NCI-H82 treated with DMSO at 0.1 percent for 48 hours (cell line): Measurements from ENCODE around the gene ZFP36L1.

Source experiments
- DNase-seq: peaks from one replicate; lab custom pipeline; 2025; ENCODE audit not compliant: unreplicated experiment; lab: John Stamatoyannopoulos, UW

Gene ZFP36L1

GRCh38 chr14:68796418-68797101, 3.7 kb upstream of the ZFP36L1 start:
- no peak for DNase-seq

DNA sequence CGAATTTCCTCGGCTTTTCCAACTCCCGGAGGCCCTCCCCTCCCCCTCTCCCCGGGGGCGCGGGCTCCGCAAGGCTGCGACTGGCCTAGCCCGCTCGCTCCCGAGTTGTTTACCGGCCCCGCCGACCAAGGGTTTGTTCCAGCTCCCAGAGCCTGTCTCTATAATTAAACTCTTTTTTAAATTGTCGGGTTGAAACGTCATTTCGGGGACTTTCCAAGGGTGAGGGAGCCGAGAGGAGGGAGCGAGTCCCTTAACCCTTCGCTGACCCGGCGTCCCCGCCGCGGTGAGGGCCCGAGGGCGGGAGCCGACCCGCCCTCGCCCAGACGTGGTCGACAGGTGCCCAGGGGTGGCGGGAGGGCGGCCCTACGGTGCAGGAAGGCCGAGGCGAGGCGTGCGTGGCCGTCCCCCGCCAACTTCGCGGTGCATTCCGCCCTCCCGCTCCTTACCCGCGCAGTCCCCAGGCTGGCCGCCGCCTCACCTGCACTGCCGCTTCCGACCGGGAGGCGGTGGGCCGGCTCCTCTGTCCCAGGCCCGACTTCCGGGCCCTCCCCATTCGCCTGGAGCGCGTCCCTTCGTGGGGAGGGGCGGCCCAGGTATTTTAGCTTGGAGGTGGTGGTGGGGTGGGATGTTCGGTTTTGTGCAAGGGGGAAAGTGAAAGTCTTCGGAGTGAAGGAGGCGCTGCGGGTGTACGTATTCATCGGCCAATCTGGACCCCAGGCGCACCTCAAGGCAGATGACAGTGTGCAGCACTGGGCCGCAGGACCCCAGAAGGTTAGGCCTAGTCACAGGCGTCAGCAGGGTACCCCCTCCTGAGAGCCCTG, 2.9 kb upstream of the ZFP36L1 start:
- no peak for DNase-seq

DNA sequence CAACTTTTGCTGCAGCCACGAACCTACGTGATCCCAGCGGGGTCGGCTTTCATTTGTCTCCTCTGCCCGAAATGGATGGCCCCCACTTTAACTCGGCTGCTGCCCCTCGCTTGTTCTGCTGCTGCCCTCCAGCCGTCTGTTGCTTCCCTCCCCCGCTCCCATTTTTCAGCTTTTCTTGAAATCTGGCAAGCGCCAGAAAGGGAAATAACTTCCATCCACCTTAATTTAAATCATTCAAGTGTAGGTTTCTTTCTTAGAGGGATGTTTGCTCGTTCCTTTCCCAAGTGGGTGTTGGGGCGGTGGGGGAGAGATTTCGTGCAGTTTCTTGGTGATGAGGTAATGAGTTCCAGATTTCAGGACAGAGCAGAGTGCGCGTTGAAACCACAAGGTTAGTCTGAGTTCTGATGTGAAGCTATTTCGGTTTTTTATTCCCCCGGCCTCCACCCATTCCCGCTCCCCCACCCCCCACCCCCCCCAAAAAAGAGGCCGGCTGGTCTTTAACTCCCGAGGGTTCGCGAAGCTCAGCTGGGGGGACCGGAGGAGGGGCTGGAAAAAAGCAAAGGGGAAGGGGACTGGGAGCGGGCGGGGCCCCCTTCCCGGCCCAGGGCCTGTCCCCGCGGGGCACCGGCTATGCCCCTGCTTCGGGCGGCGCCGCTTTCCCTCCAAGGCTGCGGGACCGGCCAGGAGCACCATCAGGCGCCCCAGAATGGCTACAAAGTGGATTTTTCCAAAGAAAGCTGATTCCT, 2.2 kb upstream of the ZFP36L1 start:
- no peak for DNase-seq

- DNase-seq: no peak
Measured at GRCh38 chr14:68794130-68794850, 1.4 kb upstream of the ZFP36L1 start.

- DNase-seq: no peak
Measured at GRCh38 chr14:68793734-68794129, 865 bp upstream of the ZFP36L1 start.

GRCh38 chr14:68792678-68792978, 239 bp downstream of the ZFP36L1 start:
- DNase-seq: no peak

DNA sequence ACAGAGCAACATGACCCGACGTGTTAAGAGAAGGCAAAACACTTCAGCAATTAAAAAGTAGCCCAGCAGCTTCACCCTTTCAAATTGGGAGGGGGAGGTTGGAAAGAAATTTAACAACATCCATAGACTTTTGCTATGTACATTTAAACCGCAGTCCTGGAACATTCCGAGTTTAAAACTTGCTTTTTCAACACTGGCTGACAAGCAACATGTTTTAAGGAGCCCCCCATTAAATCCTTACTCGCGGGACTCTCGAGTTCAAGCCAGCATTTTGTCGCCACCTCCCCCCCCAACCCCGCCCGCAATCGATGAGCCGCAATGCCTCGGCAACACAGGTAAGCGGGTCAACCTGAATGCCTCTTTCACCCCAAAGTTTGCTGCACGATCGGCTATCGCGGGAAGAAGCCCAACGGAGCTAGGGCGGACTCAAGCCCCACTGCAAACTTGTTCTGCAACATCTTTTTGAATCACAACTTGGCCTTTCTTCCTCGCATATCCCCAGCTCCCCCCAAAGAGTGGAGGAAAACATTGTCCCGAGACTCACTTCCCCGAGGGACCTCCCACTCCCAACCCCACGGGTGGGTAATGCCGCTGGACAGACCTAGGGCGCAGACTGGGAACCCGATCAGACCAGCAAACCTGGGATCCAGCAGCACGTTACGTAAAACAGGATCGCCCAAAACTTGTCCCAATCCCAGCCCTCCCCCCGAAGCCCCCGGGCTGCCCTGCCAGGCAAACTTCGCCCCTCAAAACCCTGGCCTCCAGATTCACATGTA, 777 bp downstream of the ZFP36L1 start:
- DNase-seq: no peak

DNA sequence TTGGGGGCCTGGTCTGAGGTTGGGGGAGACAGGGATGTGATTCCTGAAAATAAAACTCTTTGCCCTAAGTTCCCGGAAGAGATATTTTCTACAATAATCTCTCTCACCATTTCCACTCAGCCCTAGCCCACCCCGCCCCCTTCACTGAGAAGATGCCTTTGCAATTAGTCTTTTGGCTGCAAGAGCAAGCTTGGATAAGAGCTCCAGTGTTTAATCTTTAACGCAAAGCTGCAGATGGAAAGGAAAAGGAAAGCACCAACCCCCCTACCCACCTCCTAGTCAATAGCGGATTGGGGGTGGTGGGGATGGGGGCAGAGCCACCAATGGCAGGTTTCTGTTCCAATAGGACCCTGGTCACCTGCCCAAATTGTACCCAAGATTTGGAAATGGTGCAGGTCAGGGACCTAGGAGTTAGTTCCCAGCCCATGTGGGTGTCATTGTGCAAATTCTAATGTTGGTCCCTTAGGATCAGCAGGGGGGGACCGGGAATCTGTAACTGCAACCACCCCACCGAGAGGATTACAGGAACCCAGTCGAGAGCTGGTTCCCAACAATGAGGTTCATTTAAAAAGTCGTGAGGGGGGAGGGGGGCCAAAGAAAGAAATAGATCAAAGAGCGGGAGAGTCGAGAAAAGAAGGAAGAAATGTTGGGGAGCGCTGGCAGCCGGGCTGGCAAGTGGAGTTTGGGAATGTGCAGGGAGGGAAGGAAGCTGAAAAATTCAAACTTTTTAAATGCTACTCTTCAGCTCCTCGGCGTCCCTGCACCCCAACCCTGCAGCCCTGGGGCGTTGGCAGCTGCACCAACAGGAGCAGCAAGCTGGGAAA, 1.6 kb downstream of the ZFP36L1 start:
- no peak for DNase-seq

DNA sequence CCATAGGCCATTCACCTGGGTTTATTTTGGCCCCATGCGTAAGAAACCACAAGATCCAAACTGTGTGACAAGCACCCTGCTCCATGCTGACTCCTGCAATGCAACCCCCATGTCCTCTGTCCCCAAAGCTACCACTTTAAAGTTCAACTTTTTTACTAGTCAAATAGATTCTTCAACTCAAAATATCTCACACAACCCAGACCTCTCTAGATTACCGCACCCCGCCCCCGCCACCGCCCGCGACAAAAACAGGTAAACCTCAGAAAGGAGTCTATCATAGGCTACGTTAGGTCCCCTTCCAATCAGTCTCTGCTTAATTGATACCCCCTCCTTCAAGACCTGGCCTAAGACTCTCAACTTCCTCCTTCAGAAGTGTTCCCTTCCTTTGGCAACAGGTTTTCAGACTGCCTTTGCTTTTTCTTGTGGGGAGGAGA, 2.2 kb downstream of the ZFP36L1 start:
- no peak for DNase-seq

DNA sequence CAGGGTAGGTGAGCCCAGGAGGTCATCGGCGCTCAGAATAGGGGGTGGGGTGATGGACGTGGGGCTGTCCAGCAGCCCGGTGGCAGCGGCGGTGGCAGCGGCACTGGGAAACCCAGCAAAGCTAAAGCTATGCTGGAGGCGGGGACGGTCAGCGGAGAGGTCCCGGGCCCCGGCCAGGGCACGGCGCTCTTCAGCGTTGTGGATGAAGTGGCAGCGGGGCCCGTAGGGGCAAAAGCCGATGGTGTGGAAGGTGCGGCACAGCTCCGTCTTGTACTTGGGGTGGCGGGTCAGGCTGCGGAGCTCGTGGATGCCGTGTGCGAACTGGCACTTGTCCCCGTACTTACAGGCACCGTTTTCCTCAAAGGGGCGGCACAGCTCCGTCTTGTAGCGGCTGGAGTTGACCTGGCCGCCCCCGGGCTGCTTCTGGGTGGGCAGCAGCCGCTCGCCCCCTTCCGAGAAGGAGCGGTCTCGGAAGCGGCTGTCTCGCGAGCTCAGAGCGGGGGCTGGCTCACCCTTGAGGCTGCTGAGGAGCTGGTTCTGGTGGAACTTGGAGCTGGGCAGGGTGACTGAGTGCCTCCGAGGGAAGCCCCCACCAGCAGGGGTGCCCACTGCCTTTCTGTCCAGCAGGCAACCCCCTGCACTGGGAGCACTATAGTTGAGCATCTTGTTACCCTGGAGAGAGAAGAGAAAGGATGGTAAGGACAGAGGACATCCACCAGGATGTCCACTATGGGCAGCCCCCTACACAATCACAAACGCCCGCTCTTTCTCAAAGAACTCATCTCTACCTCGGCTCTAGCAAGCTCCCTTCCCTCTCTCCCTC, 2.8 kb downstream of the ZFP36L1 start:
- no peak for DNase-seq

DNA sequence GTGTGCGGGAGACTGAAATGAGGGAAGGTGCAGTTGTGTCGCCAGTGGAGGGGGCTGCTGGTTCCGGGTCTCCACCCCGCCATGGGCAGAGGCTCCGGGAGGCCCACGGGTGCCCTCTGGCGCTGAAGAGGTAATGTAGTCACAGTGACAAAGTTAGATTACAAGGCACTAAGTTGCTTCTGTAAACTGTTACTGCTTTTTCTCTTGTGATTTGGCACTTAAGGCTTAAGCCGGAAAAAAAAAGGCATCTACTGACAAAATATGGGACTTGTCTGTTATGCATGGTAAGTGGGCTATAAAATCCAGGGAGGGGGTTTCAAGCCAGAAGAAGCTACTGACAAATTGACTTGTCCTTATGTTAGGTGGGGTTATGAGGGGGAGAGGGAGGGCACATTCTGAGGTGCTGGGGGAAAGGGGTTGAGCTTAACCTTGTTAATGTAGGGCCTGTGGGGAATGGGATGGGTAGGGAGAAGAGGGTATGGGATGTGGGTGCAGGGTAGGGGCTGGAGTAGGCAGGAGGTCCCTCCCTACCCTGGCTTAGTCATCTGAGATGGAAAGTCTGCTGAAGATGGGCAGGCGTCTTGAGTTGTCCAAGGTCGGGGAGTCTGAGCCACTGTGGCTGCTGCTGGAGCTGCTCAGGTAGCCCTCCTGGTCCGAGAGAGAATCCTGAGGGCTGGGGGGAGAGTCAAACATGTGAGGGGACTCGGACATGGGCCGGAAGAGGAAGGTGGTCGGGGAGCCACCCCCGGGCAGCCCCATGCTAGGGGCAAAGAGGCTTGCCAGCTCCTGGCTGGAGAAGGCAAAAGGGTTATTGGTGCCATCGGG, 3.7 kb downstream of the ZFP36L1 start:
- peak; percentile 48 for DNase-seq

DNA sequence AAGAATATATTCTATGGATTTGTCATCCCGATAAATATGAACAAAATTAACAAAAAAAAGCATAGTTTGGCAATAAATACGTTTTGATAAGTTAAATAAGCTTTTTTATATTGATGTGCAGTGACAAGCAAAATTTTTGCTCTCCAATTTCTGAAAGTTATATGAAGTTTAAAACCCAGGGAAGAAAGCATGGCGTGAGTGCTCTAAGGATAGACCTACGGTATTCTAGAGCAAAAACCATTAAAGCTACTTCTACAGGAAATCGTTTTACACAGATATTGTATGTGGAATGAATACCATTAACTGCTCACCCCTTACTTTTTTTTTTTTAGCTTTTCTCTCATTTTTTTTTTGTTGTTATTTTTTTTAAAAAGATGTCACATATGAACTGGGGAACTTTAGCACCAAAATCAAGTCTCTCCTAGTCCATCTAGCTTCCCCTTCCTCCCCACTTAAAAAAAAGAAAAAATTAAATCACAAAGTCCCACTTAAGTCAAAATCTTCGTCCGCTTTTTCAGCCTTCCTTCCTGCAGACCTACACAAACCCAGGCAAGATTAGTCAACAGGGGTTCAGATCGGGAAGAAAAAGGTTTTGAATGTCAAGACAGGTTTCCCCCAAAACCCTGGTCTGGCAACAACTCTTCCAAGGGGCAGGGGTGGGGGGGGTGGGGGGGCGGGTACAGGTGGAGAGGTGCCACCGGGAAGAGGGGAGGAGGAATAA, 4.4 kb downstream of the ZFP36L1 start:
- no peak for DNase-seq

DNA sequence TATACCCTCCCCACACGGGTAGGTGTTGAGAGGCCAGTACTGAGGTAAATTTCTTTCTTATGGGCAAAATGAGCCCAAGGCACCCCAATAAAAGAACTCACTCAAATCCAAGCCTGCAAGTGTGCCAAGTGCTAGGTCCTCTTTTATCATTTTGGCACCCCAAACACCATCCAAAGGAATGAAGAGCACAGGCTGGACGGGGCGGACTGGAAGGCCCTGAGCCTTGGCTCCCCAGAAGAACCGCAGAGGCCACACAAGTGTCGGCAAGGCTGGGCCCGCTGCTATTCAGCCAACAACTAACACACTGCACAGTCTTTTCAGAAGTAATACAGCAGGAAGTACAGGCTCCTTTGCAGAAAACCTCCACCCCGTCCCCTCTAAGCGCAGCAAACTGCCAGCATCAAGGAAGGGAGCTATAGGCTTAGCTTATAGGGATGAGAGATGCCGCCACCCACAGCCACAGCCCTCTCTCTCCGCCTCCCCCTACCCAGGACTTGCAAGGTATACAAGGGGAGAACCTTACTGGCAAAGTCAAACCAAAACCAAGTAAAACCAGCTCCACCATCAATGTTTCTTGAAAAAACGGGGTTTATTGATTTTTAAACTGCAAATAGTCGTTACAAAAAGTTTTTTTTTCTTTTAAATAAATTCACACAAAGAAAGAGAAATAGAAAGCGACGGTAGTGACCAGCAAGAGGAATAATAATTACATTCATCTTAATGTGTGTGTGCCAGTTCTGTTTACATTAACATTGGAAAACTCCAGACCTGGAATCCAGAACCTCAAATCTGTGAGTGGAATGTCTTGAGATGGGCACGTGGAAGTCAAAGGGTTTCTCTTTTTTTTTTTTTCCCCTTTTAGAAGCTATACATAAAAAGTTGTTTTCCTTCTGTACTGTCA, 5.5 kb downstream of the ZFP36L1 start:
- no peak for DNase-seq

GRCh38 chr14:68786491-68787091, 6.3 kb downstream of the ZFP36L1 start:
- no peak for DNase-seq

GRCh38 chr14:68785534-68786490, 7.1 kb downstream of the ZFP36L1 start:
- no peak for DNase-seq
